ENCODE results near the gene SKI. TPM values are rescaled to one million over a fixed set of nuclear protein-coding genes. Genes with fewer than 3 reads are reported as not detected.

Gene SKI
- total RNA-seq, 1 experiment from 2014 or later: 28.3 TPM

DNA sequence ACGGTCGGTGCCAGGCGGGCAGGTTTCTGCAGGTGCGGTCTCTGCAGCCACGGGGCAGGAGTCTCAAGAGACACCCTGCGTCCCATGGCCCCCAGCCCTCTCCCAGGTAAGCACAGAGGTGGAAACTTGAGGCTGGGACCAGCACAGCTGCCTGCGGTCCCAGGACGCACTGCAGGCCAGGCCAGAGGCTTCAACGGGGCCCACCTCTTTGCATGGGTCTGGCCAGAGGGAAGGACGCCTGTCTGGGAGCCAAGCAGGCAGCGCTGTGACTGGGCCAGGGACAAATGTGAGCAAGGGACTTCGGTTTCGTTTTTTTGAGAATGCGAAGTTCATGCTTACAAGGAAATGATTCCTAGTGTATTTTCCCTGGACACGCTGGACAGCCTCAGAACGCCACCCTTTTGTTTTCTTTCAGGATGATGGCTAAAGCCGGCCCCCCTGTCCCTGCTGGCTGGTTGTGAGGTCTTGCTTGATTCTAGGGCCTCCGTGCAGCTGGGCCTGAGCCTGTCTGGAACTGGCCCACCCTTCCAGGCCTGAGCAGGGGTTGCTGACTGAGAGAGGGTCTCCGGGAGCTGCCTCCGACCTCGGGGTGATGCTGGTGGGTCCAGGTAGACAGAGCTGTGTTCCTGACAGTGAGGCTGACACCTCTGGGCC lies 124.9 kb downstream of the SKI start:
- H3K9me3 ChIP-seq (ENCODE audit: low read length): no peaks in the 10 kb centered on the region
- POLR2A ChIA-PET (ENCODE audit: unreplicated experiment): no interaction called here
- TF ChIP-seq EZH2phosphoT487 (IDR thresholded peaks at IDR 0.05; ENCODE audit: borderline replicate concordance, low read length): no peak
- TF ChIP-seq, protein P1, sequence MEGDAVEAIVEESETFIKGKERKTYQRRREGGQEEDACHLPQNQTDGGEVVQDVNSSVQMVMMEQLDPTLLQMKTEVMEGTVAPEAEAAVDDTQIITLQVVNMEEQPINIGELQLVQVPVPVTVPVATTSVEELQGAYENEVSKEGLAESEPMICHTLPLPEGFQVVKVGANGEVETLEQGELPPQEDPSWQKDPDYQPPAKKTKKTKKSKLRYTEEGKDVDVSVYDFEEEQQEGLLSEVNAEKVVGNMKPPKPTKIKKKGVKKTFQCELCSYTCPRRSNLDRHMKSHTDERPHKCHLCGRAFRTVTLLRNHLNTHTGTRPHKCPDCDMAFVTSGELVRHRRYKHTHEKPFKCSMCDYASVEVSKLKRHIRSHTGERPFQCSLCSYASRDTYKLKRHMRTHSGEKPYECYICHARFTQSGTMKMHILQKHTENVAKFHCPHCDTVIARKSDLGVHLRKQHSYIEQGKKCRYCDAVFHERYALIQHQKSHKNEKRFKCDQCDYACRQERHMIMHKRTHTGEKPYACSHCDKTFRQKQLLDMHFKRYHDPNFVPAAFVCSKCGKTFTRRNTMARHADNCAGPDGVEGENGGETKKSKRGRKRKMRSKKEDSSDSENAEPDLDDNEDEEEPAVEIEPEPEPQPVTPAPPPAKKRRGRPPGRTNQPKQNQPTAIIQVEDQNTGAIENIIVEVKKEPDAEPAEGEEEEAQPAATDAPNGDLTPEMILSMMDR (conservative IDR thresholded peaks at IDR 0.05; ENCODE audit: low read depth, low read length): no peak
- TF ChIP-seq EZH2 (IDR thresholded peaks at IDR 0.05; ENCODE audit: low read length, unreplicated experiment): no peak
- H3K79me2 ChIP-seq (ENCODE audit: low read length): no peaks in the 10 kb centered on the region
- H3K9me2 ChIP-seq (replicated peaks; ENCODE audit: low read length): no peaks in the 10 kb centered on the region
- H3K4me2 ChIP-seq (ENCODE audit: low read length): no peak overlapping the region
- intact Hi-C loops (cut with micrococcal nuclease): no loop called here
- peak; percentile 7; the same call in 1 of the 2 replicates for ATAC-seq
- H2AFZ ChIP-seq (ENCODE audit: low read length): no peak overlapping the region
- no peak overlapping the region for H3K27ac ChIP-seq (ENCODE audit: low read length)
- no TSS peak for BruUV-seq (replicated peaks)
- CTCF ChIA-PET: no interaction called here
- H3K4me1 ChIP-seq (ENCODE audit: insufficient read depth, low read length): no peaks in the 10 kb centered on the region
- no peaks in the 10 kb centered on the region for H3K27me3 ChIP-seq (ENCODE audit: low read length)
- H3F3A ChIP-seq (ENCODE audit: low read length, unreplicated experiment): no peaks in the 10 kb centered on the region
- no peak overlapping the region for H3K9ac ChIP-seq (ENCODE audit: low read length)
- no peaks in the 10 kb centered on the region for H4K20me1 ChIP-seq (ENCODE audit: low read length)
- no peaks in the 10 kb centered on the region for H3K36me3 ChIP-seq (ENCODE audit: low read depth, low read length)
- DNase-seq: no peak
- no peak overlapping the region for H3K4me3 ChIP-seq (ENCODE audit: low read length)

- Histone ChIP-seq H3K27ac (ENCODE audit: low read length) (no peak overlapping the region), H2AFZ (ENCODE audit: low read length) (no peak overlapping the region), H3K9me2 (replicated peaks; ENCODE audit: low read length) (no peaks in the 10 kb centered on the region), H3K27me3 (ENCODE audit: low read length) (no peaks in the 10 kb centered on the region), H3K4me2 (ENCODE audit: low read length) (no peak overlapping the region), H3K9me3 (ENCODE audit: low read length) (no peaks in the 10 kb centered on the region), H3K36me3 (ENCODE audit: low read depth, low read length) (no peaks in the 10 kb centered on the region), H3K4me1 (ENCODE audit: insufficient read depth, low read length) (no peaks in the 10 kb centered on the region), H4K20me1 (ENCODE audit: low read length) (no peaks in the 10 kb centered on the region), H3K9ac (ENCODE audit: low read length) (no peak overlapping the region), H3K4me3 (ENCODE audit: low read length) (no peak overlapping the region), H3K79me2 (ENCODE audit: low read length) (no peaks in the 10 kb centered on the region), H3F3A (ENCODE audit: low read length, unreplicated experiment) (no peaks in the 10 kb centered on the region)
- no TSS peak for BruUV-seq (replicated peaks)
- POLR2A ChIA-PET (ENCODE audit: unreplicated experiment): no interaction called here
- TF ChIP-seq, protein P1 (conservative IDR thresholded peaks at IDR 0.05; ENCODE audit: low read depth, low read length): no peak
- TF ChIP-seq EZH2phosphoT487 (IDR thresholded peaks at IDR 0.05; ENCODE audit: borderline replicate concordance, low read length) (no peak), EZH2 (IDR thresholded peaks at IDR 0.05; ENCODE audit: low read length, unreplicated experiment) (no peak)
- intact Hi-C loops (cut with micrococcal nuclease): no loop called here
- no peak for DNase-seq
- ATAC-seq: no peak
- CTCF ChIA-PET: no interaction called here
These were observed 125.7 kb downstream of the SKI start for GRCh38 chr1:2353551-2354438.
